ENCODE results near the gene CGNL1. TPM values are rescaled to one million over a fixed set of nuclear protein-coding genes. Genes with fewer than 3 reads are reported as not detected.

CGNL1 gene
- total RNA-seq, 1 donor from 2014 or later: 11.0 TPM

- Mint-ChIP-seq H3K4me3 (ENCODE audit: unreplicated experiment) (no peak overlapping the region), H3K36me3 (ENCODE audit: low read depth, unreplicated experiment) (peaks cover 3% of the 10 kb centered on the region), H3K27me3 (ENCODE audit: low read depth, unreplicated experiment) (no peaks in the 10 kb centered on the region), H3K4me1 (ENCODE audit: low read depth, unreplicated experiment) (peaks cover 35% of the 10 kb centered on the region), H3K27ac (ENCODE audit: unreplicated experiment) (no peak overlapping the region), H3K9me3 (ENCODE audit: unreplicated experiment) (no peaks in the 10 kb centered on the region)
- H3K79me2 ChIP-seq (ENCODE audit: insufficient read depth, low read length): no peaks in the 10 kb centered on the region
- no peaks in the 10 kb centered on the region for H3K9me3 ChIP-seq (ENCODE audit: insufficient read depth, low read depth, low read length)
- H2AFZ ChIP-seq (ENCODE audit: low read depth, low read length): no peak overlapping the region
- H4K20me1 ChIP-seq (ENCODE audit: insufficient read depth, low read length): no peaks in the 10 kb centered on the region
- no peak overlapping the region for H3K4me2 ChIP-seq (ENCODE audit: low read length)
- FAIRE-seq (peak; percentile 17), DNase-seq (ENCODE audit: low read depth) (no peak)
- peaks cover 27% of the 10 kb centered on the region for H3K4me1 ChIP-seq (ENCODE audit: insufficient read depth, low read length)
- no peaks in the 10 kb centered on the region for H3K36me3 ChIP-seq (ENCODE audit: insufficient read depth, low read length)
- no peak overlapping the region for H3K27ac ChIP-seq (ENCODE audit: low read depth, low read length)
- TF ChIP-seq CTCF (IDR thresholded peaks at IDR 0.05; ENCODE audit: insufficient read depth, low read depth, low read length): no peak
- TF ChIP-seq EZH2 (IDR thresholded peaks at IDR 0.05; ENCODE audit: insufficient read depth, low read length): no peak
- no peak overlapping the region for H3K4me3 ChIP-seq (ENCODE audit: insufficient read depth, low read depth, low read length)
- no peaks in the 10 kb centered on the region for H3K27me3 ChIP-seq (ENCODE audit: insufficient read depth, low read length)
- no peak overlapping the region for H3K9ac ChIP-seq (ENCODE audit: low read length)
Measured at GRCh38 chr15:57503911-57504598, 127.8 kb downstream of the CGNL1 start.

GRCh38 chr15:57504599-57504940 is 128.3 kb downstream of the CGNL1 start:
- no peak for DNase-seq (ENCODE audit: low read depth)
- no peaks in the 10 kb centered on the region for H3K79me2 ChIP-seq (ENCODE audit: insufficient read depth, low read length)
- no peaks in the 10 kb centered on the region for H3K27me3 ChIP-seq (ENCODE audit: insufficient read depth, low read length)
- Mint-ChIP-seq H3K27ac (ENCODE audit: unreplicated experiment) (no peak overlapping the region), H3K27me3 (ENCODE audit: low read depth, unreplicated experiment) (no peaks in the 10 kb centered on the region), H3K4me1 (ENCODE audit: low read depth, unreplicated experiment) (peaks cover 40% of the 10 kb centered on the region), H3K9me3 (ENCODE audit: unreplicated experiment) (no peaks in the 10 kb centered on the region), H3K4me3 (ENCODE audit: unreplicated experiment) (no peak overlapping the region), H3K36me3 (ENCODE audit: low read depth, unreplicated experiment) (peaks cover 3% of the 10 kb centered on the region)
- H3K9me3 ChIP-seq (ENCODE audit: insufficient read depth, low read depth, low read length): no peaks in the 10 kb centered on the region
- TF ChIP-seq EZH2 (IDR thresholded peaks at IDR 0.05; ENCODE audit: insufficient read depth, low read length): no peak
- TF ChIP-seq CTCF (IDR thresholded peaks at IDR 0.05; ENCODE audit: insufficient read depth, low read depth, low read length): no peak
- no peak overlapping the region for H3K27ac ChIP-seq (ENCODE audit: low read depth, low read length)
- no peak overlapping the region for H3K4me3 ChIP-seq (ENCODE audit: insufficient read depth, low read depth, low read length)
- no peak overlapping the region for H2AFZ ChIP-seq (ENCODE audit: low read depth, low read length)
- no peak for FAIRE-seq
- H3K4me1 ChIP-seq (ENCODE audit: insufficient read depth, low read length): peaks cover 29% of the 10 kb centered on the region
- no peaks in the 10 kb centered on the region for H3K36me3 ChIP-seq (ENCODE audit: insufficient read depth, low read length)
- no peak overlapping the region for H3K4me2 ChIP-seq (ENCODE audit: low read length)
- no peaks in the 10 kb centered on the region for H4K20me1 ChIP-seq (ENCODE audit: insufficient read depth, low read length)
- H3K9ac ChIP-seq (ENCODE audit: low read length): no peak overlapping the region

- Histone ChIP-seq H3K4me3 (ENCODE audit: insufficient read depth, low read depth, low read length) (no peak overlapping the region), H3K27me3 (ENCODE audit: insufficient read depth, low read length) (no peaks in the 10 kb centered on the region), H3K36me3 (ENCODE audit: insufficient read depth, low read length) (no peaks in the 10 kb centered on the region), H3K9me3 (ENCODE audit: insufficient read depth, low read depth, low read length) (no peaks in the 10 kb centered on the region), H3K79me2 (ENCODE audit: insufficient read depth, low read length) (no peaks in the 10 kb centered on the region), H4K20me1 (ENCODE audit: insufficient read depth, low read length) (no peaks in the 10 kb centered on the region), H3K4me1 (ENCODE audit: insufficient read depth, low read length) (peaks cover 29% of the 10 kb centered on the region), H3K27ac (ENCODE audit: low read depth, low read length) (no peak overlapping the region), H3K4me2 (ENCODE audit: low read length) (peak overlapping the region; percentile 42), H3K9ac (ENCODE audit: low read length) (no peak overlapping the region), H2AFZ (ENCODE audit: low read depth, low read length) (no peak overlapping the region)
- Mint-ChIP-seq H3K27ac (ENCODE audit: unreplicated experiment) (no peak overlapping the region), H3K27me3 (ENCODE audit: low read depth, unreplicated experiment) (no peaks in the 10 kb centered on the region), H3K36me3 (ENCODE audit: low read depth, unreplicated experiment) (peaks cover 3% of the 10 kb centered on the region), H3K4me1 (ENCODE audit: low read depth, unreplicated experiment) (peaks cover 45% of the 10 kb centered on the region), H3K4me3 (ENCODE audit: unreplicated experiment) (no peak overlapping the region), H3K9me3 (ENCODE audit: unreplicated experiment) (no peaks in the 10 kb centered on the region)
- TF ChIP-seq EZH2 (IDR thresholded peaks at IDR 0.05; ENCODE audit: insufficient read depth, low read length) (no peak), CTCF (IDR thresholded peaks at IDR 0.05; ENCODE audit: insufficient read depth, low read depth, low read length) (no peak)
- no peak for DNase-seq (ENCODE audit: low read depth)
- FAIRE-seq: peak; percentile 73
Measured at GRCh38 chr15:57505056-57505715, 128.9 kb downstream of the CGNL1 start.

Data from astrocyte (in vitro differentiated cells and primary cell).